HG03280 (cell line): ENCODE measurements around the gene CRTC1.

Source experiments
- ATAC-seq: cut with Tn5 transposase; IDR thresholded peaks from one replicate; pipeline ENCODE4 v1.9.1; 2021; ENCODE audit warnings: mild to moderate bottlenecking, moderate library complexity; ENCODE audit not compliant: unreplicated experiment

CRTC1 gene

GRCh38 chr19:18765224-18765623 lies 81.7 kb downstream of the CRTC1 start:
- no peak for ATAC-seq

- ATAC-seq: no peak
These were observed 84.7 kb downstream of the CRTC1 start for GRCh38 chr19:18768046-18768771.

- no peak for ATAC-seq
These were observed 85.8 kb downstream of the CRTC1 start for GRCh38 chr19:18768997-18769891.

GRCh38 chr19:18769989-18770528 lies 86.6 kb downstream of the CRTC1 start:
- no peak for ATAC-seq

- ATAC-seq: no peak
These were observed 87.3 kb downstream of the CRTC1 start for GRCh38 chr19:18770663-18771327.

- no peak for ATAC-seq
These were observed 88.1 kb downstream of the CRTC1 start for GRCh38 chr19:18771328-18772242.

GRCh38 chr19:18772620-18773587 lies 89.4 kb downstream of the CRTC1 start:
- ATAC-seq: no peak

- ATAC-seq: no peak
These were observed 90.2 kb downstream of the CRTC1 start for GRCh38 chr19:18773682-18774081.

- no peak for ATAC-seq
These were observed 90.6 kb downstream of the CRTC1 start for GRCh38 chr19:18774107-18774506.

- no peak for ATAC-seq
These were observed 91.4 kb downstream of the CRTC1 start for GRCh38 chr19:18774782-18775444.

- no peak for ATAC-seq
These were observed 92.3 kb downstream of the CRTC1 start for GRCh38 chr19:18775586-18776287.

- ATAC-seq: no peak
These were observed 92.8 kb downstream of the CRTC1 start for GRCh38 chr19:18776288-18776594.

GRCh38 chr19:18776736-18777135 lies 93.3 kb downstream of the CRTC1 start:
- ATAC-seq: no peak

GRCh38 chr19:18777301-18778075 lies 94.0 kb downstream of the CRTC1 start:
- ATAC-seq: no peak

- no peak for ATAC-seq
These were observed 94.6 kb downstream of the CRTC1 start for GRCh38 chr19:18778076-18778389.

GRCh38 chr19:18778826-18779495 lies 95.5 kb downstream of the CRTC1 start:
- ATAC-seq: no peak

- ATAC-seq: no peak
These were observed 96.6 kb downstream of the CRTC1 start for GRCh38 chr19:18780081-18780480.
